NCI-H2081 (cell line): ENCODE data around the gene FRMPD1.

Experiments used
- DNase-seq, 2 experiments: peaks; one replicate each; lab custom pipeline; 2025; lab: John Stamatoyannopoulos, UW

The FRMPD1 gene

DNA sequence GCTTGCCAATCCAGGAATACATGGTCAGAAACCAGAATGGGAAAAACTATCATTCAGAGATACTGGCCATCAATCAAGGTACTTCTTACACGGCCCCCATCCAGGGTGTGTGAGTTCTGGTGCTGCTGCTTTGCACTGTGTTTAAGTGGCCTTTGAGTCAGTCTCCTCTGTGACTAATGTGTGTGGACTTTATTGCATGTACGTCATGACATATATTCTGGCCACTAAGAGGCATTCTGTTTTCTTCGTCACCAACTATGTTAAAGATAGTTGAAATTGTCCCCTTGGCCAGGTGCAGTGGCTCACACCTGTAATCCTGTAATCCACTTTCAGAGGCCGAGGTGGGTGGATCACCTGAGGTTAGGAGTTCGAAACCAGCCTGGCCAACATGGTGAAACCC lies 125.6 kb downstream of the FRMPD1 start:
- DNase-seq: no peak

DNA sequence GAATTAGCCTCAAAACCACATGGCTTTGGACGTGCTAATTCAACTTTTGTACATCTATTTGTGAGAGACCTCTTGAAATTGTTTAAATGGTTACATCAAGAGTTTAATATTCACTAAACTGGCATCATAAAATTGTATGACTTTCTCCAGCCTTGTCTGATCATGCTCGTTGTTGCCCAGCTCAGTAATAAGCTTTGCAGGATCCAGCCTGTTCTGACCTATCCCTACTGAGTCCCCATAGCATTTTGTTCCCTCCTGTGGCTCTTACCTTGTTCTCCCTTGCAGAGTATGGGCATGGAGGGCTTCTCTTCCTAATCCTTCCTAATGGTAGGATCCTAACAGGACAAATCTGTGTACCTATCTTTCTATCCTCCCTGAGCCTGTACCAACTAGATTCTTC lies 127.8 kb downstream of the FRMPD1 start:
- no peak for DNase-seq

DNA sequence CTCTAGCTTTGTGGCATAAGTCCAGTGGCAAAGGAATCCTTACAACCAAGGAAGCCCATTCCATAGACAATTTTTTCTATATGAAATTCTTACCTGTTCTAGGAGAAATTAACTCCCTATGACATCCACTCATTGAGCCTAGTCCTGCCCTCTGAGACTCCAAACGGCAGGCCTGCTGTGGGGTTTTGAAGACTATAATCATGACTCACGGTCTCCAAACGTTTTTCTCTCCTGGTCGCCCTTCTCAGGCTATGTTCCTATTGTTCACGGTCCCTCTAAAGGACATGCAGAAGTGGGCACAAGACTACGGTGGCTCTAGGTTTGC lies 133.5 kb downstream of the FRMPD1 start:
- no peak for DNase-seq

DNA sequence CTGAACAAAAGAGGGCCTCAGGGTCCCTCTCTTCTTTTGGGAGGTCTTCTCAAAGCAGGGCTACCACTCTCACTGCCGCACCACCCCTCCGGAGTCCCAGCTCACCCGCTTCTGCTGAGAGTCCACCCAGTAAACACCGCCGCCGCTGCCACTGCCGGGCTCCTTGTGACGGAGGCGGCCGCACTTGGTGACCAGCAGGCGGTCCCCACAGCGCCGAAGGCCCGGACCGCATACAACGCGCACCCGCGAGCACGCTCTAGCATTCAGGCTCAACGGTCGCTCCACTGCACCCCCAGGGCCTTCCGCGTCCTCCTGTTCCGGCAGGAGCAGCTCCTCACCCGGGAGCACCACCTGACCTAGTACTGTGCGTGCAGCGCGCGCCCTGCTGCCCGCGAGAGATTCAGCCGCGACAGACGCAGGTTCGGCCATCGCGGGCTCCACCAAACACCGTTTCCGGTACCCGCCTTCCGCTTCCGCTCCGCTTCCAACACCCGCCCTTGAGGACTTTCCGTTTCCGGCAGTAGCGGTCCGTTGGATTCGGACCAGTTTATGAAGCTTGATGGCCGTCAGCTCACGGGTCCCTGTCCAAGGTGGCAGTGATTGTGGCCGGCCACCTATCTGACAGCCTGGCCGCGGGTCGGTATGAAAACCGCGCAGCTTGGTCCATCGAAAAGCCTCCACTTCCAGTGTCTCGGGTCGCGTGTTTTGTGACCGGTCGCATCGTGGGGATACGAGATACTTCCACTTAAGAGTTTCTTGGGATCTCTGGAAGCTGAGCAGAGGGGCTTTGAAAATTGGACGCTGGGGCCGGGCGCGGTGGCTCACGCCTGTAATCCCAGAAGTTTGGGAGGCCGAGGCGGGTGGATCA lies 134.1 kb downstream of the FRMPD1 start, which contains the start of gene EXOSC3:
EXOSC3 (minus strand) TSS at position 449 of the 868 bp plus-strand sequence; CDS start at position 429, 20 bp downstream.
- peak; percentile 90 to 93 for DNase-seq

DNA sequence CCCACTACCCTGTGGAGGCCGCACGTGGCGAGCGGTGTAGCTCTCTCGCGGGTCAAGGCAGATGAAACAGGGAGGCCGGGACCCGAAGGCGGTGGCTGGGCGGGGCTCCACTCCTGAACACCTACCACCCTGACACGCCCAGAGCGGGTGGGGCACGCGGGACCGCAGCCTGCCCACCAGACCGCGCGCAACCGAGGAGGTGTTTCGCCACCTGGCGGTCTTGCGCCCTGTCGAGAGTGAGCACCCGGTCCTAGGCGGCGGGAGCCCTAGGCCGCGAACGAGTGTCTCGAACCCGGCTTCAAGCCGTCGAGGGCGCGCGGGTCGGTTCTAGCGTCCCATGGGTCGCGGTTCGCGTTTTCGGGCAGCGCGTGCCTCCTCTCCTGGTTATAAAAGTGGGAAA lies 136.3 kb downstream of the FRMPD1 start:
- no peak for DNase-seq

DNA sequence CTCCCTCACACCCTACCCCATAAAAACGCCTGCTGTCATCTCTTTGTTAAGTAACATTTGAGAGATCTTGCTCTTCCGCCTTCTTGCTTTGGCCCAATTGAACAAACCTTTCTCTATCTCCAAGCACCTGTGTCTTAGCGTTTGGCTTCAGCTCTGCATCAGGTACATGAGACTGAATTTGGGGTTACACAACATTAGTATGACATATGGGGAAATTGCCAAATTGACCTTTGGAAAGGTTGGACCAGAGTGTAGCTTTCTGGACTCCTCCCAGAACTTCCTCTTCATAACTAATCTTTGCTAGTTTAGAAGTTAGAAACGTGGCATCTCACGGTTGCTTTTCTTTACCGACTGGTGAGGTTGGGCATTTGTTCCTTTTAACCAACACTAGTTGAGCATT lies 137.6 kb downstream of the FRMPD1 start:
- DNase-seq: no peak

DNA sequence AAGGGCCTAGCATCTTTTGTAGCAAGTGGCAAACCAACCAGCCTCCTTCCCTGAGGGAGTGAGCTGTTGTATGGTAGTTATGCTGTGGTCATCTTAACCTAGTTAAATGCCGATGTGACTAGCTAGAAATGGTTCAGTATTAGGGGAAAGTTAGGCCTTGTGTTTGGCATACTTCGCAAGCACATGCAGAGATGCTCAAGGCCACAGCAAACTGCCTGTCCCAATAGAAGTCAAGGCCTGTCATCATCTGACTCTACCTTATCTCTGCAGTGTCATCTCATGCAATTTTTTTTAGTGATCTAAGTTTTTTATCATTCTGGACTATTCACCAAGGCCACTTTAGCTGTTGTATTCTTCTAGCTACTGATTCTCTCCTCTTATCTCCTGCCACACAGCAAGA lies 139.3 kb downstream of the FRMPD1 start:
- DNase-seq: no peak

DNA sequence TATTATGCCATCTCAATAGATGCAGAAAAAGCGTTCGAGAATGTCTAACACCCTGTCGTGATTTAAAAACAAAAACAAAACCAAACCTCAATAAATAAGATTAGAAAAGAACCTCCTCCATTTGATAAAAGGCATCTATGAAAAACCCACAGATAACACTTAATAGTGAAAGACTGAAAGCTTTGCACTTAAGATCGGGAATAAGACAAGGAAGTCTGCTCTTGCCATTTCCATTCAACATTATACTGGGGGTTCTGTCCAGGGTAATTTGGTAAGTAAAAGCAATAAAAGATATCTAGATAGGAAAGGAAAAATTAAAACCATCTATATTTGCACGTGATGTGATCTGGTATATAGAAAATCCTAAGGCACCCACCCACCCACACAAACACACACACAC lies 141.4 kb downstream of the FRMPD1 start:
- DNase-seq: no peak

DNA sequence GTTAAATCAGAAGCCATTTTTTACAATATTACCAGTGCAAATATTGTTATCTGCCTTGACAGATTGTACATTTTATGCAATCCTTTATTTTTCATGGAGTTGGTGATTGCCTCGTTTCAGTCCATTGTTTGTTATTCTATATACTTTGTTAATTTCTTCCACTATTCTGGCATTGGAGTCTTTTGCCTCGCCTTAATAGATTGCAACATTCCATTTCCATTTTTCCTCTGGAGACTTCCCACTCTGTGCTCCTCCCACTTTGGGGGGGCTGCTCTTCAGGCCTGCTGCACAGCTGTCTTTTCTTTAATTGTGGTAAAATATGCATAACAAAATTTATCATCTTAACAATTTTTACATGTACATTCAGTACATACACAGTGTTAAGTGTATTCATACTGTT lies 145.5 kb downstream of the FRMPD1 start:
- no peak for DNase-seq
